AG09319 (cell line): Measurements from ENCODE around the gene OBI1.

Experiments
- DNase-seq: peaks from one replicate; pipeline ENCODE4 v3.0.0-alpha.2; 2010; ENCODE audit warnings: low read depth; ENCODE audit errors: extremely low read depth
- TF ChIP-seq, protein P1 (sequence below): IDR thresholded peaks from 2 replicates; pipeline ENCODE4 v1.5.1; 2011; ENCODE audit warnings: low read depth, mild to moderate bottlenecking, inconsistent platforms, low read length, moderate library complexity

The OBI1 gene

DNA sequence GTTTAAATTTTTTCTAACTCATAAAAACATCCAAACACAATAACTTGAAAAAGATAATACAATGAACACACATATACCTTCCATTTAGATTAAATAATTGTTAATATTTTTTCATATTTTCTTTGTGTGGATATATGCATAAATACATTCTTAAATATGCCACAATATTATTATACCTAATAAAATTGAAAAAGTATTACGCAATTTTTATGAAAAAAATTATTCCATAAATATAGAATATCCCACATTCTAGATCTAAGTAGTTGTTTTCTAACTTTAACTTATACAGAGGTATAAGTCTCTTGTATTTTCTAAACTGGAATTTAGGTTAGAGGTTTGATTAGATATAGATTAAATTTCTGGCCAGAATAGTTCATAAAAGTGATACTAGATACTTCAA lies 89.9 kb downstream of the OBI1 start:
- no peak for DNase-seq
- TF ChIP-seq, protein P1, sequence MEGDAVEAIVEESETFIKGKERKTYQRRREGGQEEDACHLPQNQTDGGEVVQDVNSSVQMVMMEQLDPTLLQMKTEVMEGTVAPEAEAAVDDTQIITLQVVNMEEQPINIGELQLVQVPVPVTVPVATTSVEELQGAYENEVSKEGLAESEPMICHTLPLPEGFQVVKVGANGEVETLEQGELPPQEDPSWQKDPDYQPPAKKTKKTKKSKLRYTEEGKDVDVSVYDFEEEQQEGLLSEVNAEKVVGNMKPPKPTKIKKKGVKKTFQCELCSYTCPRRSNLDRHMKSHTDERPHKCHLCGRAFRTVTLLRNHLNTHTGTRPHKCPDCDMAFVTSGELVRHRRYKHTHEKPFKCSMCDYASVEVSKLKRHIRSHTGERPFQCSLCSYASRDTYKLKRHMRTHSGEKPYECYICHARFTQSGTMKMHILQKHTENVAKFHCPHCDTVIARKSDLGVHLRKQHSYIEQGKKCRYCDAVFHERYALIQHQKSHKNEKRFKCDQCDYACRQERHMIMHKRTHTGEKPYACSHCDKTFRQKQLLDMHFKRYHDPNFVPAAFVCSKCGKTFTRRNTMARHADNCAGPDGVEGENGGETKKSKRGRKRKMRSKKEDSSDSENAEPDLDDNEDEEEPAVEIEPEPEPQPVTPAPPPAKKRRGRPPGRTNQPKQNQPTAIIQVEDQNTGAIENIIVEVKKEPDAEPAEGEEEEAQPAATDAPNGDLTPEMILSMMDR, result no peak

GRCh38 chr13:78566631-78567030 lies 92.3 kb downstream of the OBI1 start:
- DNase-seq, result no peak
- TF ChIP-seq, protein P1, result no peak
